SK-N-MC (cell line): Measurements from ENCODE around the gene SPRR4.

Source experiments
- EZH2 ChIP-seq: fragments of 200-600 bp; sonication (generic); IDR thresholded peaks from one replicate; pipeline ENCODE4 v1.6.1; 2017; ENCODE audit warnings: antibody characterized with exemption
- FOXP2 ChIP-seq: optimal IDR thresholded peaks from 2 replicates; pipeline ENCODE3; 2011; ENCODE audit warnings: mild to moderate bottlenecking, moderate library complexity; ENCODE audit not compliant: insufficient read depth; ENCODE audit errors: extremely low read length, control extremely low read depth
- POLR2AphosphoS5 ChIP-seq: IDR thresholded peaks from 2 replicates; pipeline ENCODE4 v1.6.1; 2012; ENCODE audit warnings: mild to moderate bottlenecking, low read depth, low read length, borderline replicate concordance

GRCh38 chr1:152976688-152977087 lies 6.2 kb downstream of the SPRR4 start:
- no peak for TF ChIP-seq POLR2AphosphoS5
- no peak for TF ChIP-seq EZH2
- TF ChIP-seq FOXP2, result no peak
